NCI-H2029 (cell line): ENCODE measurements around the gene TRPC3.

ENCODE experiments used
- DNase-seq: peaks from one replicate; lab custom pipeline; 2025; lab: John Stamatoyannopoulos, UW

TRPC3 gene

DNA sequence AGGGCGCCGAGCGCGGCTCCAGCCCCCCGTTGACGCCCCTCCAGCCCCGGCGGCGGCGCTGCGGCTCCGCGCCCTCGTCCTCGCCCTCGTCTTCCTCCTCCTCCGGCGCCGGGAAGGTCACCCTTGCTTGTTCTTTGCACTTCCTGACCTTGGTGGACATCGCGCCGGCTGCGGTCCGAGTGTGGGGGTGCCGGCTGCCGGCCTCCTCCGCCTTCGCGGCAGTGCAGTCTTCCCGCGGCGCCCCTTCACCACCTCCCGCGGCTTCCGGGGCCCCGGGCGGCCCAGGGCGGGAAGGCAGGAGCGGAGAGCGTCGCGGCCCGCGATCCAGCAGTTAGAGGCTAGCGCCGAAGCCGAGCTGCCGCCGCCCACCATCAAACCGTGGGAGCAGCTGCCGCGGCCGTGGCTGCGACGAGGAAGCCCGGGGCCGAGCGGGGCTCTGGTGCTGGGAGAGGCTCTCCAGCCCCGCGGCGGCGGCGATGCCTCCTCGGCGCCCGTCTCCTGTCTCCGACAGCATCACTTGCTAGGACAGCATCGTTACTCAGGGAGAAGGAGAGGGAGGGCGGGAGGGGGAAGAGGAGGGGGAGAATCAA, at the start of gene TRPC3:
Gene TRPC3 (minus strand): TSS at position 540 of the 590 bp plus-strand sequence. CDS start 380 bp downstream, at position 160.
- DNase-seq, result no peak

DNA sequence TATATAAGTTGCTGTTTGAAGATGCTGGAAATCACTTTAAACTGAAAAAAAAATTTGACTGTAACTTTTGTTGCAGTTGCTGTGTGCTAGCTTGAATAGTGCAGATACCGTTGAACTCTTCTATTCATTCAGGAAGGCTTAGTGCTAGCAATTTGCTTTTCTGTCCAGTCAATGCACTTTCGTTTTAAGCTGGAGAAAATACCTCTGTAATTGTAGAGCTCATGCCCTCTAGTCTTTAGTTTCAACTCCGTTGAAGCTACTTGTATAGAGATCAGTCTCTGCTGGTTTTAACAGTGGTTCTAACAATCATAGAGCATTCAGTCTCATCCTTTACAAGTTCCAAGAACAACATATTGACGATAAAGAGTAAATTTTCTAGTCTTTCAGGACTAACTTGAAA, 49.0 kb upstream of the TRPC3 start:
- no peak for DNase-seq

DNA sequence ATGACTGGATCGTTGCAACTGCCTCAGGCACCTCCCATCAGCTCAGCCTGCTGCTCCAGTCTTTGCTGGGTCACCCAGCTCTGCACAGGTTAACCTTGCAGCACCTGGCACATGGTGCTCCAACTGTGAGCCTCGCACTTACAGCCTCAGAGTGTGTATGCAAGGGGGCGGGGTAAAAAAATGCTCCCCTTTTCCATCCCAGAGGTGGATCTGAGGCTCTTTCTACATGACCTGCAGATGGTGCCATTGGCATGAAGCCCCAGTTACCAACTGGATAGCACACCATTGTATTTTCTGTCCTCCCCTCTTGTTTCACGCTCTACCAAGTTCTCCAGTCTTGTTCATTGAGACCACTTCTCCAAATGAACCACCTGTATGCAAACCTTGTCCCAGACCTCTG, 46.2 kb upstream of the TRPC3 start:
- no peak for DNase-seq

DNA sequence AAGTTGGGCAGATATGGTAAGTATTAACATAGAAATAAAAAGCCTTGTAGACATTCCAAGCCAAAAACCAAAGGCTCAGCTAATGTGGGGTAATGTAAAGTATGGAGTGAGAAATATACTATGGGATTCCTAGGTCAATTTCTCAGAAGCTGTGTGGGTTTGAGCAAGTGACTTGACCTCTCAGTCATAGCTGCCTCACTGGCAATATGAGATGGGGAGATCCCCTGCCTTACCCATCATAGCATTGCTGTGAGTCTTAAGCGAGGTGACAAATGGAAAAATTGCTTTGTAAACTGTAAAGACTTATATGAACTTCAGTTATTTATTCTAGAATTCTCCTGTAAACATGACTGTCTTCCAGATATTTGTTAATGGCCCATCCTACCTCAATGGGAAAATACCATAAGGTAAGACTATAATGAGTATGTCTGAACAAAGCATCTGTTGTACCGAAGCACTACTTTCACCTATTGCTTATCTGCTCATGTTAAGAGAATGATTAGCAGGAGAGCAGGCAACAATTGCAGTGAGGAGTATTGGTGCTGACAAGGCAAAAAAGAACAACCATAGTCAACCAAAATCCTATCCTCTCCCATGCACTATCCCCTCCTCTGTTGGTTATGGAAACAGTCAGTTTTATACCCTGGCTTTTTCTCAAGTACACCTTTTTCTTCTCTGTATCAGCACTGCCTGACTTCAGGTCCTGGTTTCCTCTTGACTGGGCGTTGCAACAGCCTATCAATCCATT, 44.1 kb upstream of the TRPC3 start:
- DNase-seq, result no peak

DNA sequence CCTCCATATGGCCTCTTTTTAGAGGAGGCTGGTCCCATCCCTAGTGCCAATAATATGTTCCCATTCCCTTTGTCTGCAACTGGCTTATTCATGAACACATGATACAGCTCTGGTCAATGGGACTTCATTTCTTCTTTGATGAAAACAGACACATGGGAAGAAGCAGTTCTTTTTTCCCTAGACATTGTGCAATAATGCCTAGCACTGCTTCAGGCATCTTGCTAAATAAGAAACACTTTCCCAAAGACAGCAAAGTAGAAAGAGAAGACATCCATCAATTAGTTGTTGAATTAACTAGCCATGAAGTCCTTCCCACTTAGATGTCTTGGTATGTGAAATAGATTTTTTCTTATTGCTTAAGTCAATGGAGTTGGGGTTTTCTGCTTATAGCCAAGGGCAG, 40.1 kb upstream of the TRPC3 start:
- no peak for DNase-seq

DNA sequence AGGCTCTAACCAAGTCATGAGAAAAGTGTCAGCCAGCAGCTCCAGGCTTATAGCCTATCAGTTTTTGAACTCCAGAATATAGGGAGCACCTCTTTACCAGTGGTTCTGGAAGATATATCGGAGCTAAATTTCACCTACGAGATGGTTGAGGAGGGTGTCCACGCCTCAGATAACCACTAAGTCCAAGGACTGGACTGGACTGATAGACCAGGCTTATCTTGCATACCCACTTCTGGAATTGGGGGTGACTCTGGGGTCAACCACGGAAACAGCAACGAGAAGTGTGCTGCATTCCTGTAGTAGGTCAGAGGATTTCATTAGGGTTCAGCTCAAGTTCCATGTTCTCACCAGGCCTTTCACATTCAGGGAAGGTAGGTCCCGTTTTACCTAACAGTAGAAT, 38.6 kb upstream of the TRPC3 start:
- no peak for DNase-seq

DNA sequence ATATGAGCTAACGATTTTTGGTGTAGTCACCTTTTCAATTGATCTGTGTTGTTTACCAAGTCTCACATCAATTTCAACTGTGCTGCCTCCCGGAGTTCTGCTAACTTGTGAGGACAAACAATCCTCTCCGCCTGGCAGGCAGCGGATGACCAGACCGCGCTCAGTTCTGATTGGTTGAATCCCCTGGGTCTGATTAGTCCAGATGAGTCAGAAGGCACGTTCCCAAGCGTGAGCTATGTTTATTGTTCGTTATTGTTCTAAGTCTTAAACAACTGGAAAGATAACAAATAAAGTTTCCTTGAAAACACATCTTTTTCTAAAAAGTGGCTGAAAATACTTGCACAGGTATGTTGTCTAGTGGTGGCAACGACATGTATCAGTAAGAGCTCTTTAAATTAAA, 37.9 kb upstream of the TRPC3 start:
- no peak for DNase-seq

DNA sequence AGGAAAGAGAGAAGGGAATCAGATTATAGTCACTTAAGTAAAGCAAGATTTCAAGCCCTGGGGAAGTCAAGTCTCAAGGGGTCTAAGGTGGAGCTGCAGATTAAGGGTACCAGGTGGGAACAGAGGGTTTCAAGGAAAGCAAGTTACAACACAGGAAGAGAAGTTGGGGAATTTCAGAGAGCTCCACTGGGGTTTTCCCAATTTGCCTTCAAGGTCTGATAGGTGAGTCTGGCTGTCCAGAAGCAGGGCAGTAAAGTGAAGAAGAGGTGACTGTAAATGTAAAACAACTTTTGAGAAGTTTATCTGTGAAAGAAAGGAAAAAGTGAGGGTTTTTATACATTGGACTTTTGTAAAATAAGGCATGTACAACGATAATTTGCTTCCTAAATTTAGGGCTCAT, 37.1 kb upstream of the TRPC3 start:
- no peak for DNase-seq

DNA sequence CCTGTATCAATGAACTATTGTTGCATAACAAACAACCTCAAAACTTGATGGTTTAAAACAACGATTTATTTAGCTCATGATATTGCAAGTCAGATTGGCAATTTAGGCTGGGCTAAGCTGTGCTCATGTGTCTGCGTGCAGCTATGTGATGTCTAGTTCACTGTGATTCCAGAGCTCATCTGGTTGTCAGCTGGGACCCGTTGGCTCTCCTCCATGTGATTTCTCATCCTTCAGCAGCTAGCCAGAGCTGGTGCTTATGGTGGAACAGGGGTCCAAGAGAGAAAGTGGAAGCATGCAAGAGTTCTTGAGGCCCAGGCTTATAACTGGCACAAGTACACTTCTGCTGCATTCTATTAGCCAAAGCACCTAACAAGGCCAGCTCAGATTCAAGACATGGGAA, 28.8 kb upstream of the TRPC3 start:
- DNase-seq, result no peak

DNA sequence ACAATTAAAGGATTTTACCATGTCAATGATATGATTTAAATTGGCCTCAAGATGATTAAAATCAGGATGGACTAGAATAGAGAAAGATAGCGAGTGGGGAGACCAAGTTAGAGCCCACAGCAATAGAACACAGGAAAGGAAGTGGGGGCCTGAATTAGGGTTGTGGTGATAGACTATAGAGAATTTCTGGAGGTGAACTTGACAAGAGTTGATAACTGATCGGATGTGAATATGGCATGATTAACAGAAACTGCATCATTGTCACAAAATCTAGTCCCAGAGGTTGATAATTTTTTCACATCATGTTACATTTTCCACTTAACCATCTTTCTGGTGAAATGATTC, 26.3 kb upstream of the TRPC3 start:
- DNase-seq, result no peak

DNA sequence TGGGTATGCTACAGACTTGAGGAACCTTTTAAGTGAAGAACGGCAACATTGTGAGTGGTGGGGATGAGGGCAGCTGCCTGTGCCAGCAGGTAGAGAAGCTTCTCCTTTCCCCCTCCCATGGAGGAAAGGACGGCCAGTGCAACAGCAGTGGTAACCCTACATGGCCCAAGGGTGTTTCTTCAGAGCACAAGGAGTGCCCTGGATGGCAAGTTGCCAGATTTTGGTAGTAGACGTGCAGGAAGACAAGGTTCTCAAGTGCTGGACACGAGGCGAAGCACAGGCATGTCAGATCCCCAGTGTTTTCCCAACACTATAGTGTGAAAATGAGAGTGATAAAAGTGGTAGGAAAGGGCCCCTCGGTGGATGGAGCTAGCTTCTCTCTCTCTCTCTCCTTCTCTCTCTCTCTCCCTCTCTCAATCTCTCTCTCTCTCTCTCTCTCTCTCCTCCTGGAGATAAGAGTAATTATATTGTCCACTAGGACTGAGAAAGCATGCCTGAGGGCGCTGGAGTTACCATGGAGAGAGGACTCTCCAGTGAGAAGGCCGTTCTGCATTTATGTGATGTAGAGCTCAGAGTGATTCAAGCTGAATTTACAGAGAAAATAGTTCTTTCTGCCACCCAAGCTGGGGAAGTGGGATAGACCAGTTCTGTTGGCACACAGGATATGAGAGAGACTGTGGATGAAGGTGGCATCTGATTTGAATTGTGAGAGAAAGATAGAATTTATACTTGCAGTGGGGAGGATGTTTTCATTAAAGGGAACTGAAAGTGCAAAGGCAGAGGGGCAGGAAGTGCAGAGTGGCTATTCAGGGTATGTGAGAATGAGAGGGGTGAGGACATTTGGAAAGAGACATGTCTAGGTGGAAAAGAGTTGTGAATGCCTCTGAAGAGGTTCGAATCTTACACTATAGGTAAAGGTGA, 25.7 kb upstream of the TRPC3 start:
- no peak for DNase-seq

DNA sequence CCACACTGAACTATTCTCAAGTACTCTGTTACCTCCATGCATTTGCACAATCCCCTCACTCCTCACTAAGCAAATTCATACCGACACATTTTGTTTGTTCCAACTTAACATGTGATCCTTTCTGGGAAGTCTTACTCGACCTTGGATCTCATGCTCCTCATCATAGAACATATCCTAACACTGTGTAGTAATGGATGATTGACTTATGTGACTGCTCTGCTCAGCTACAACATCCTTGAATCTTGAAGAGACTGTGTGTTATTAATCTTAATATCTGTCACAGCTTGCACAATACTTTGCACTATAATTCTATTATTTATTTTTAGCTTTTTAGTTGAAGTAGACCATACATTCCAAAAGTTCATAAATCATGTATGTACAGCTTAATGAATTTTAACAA, 23.9 kb upstream of the TRPC3 start:
- DNase-seq, result no peak

DNA sequence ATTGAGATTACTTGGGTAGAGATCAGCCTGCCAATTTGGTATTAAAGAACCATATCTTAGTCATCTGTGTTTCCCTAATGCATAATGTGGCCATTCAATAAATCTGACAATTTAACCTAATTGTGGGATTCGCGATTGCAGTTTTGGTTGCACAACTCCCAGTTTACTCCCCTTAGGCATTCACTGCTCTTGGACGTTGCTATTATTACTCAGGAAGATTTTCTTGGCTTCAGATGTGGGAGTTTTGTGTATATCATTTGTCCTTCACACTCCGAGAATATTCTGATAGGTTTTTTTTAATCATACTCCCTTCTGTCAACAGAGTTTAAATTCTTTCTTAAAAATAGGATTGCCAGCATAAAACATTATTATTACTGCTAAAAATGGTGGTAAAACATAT, 22.0 kb upstream of the TRPC3 start:
- DNase-seq, result no peak

DNA sequence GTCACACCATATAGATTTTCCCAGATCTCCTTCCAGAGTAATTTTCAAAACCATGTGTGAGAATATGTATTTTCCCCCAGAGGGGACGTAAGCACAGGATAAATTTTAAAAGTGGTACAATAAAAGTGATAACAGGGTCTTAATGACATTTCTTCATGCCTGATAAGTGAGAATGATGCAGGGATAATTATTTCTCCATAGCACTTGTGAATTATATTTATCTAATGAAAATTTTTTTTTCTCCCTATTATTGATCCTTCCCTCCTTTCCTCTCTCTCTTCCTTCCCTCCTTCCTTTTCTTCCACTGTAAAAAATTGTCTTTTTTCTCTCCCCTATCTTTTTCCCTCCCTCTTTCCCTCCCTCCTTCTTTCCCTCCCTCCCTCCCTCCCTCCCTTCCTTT, 17.0 kb upstream of the TRPC3 start:
- no peak for DNase-seq

DNA sequence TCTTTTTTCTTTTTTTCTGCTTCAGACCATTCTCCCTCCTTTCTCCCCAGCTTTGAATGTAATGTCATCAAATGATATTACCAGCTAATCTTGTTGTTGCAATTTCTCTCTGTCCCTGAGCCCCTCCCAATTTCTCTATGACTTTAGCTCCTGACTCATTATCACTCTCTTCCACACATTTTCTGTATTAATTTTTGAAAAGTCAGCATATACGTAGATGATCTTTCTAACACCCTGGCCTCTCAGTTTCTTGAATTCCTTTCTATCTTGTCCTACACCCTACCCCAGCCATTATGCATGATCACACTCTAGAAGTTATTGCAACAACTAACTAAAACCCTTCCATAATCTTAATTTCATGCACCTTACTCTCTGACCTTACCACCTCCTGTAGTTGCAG, 13.1 kb upstream of the TRPC3 start:
- no peak for DNase-seq

DNA sequence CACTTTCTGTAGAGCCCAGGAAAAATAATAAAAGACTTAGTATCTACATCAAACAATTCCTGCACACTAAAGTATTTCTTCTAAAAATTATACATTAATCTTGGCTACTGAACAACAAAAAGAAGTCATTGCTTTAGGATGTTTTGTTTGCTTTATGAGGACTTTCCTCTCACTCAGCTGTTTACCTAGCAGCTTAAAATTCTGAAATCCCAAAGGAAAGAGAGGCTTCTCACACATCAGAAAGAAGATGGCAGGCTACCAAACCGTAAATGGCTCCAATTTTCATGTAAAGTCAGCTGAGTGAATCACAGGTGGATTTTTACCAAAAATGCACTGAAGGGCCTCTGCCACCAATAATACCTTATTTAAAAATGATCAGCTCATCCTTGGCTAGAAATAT, 9.0 kb upstream of the TRPC3 start:
- DNase-seq, result no peak

DNA sequence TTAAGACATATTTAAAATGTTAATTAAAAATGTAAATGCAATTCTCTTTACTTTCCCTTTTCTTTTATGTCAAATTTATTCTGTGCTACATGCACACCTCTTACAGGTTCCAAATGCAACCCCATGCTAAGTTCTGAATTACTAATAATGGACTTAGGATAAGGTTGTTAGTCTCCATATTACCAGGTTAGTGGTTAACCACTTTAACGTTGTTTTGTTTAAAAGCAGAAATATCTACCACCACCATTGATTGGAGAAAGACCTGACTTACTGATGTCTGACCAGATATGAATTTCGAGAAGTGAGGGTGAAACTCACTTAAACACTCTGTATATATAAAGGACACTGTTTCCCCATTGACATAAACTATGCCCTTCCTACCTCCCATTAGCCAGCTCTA, 6.9 kb upstream of the TRPC3 start:
- no peak for DNase-seq

DNA sequence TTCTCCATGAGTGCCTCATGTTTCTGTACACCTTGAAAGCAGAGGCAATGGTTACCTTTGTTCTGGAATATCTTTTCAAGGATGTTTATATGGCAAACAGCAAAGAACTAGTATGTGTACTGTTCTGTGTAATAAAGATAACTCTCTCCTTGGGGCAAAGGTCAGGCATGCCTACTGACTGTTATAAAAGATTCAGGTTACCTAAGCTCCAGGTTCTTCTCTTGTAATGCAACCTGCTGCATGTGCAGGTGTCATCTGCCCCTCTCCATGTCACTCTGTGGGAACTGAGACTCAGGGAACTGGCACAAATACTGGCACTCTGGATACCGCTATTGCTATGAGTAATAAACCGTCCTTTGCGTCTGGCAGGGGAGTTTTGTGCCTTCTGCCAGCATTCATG, 5.4 kb upstream of the TRPC3 start:
- no peak for DNase-seq

DNA sequence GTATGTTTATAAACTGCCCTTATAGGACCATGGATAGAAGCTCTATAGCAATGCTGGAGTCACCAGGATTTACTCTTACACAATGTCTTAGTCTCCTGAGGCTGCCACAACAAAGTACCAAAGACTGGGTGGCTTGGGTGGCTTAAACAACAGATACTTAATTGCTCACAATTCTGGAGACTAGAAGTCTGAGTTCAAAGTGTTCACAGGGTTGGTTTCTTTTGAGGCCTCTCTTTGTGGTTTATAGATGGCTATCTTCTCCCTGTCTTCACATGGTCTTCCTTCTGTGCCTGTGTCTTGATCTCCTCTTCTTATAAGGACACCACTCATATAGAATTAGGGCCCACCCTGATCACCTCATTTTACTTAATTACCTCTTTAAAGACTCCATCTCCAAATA, 2.0 kb upstream of the TRPC3 start:
- no peak for DNase-seq

DNA sequence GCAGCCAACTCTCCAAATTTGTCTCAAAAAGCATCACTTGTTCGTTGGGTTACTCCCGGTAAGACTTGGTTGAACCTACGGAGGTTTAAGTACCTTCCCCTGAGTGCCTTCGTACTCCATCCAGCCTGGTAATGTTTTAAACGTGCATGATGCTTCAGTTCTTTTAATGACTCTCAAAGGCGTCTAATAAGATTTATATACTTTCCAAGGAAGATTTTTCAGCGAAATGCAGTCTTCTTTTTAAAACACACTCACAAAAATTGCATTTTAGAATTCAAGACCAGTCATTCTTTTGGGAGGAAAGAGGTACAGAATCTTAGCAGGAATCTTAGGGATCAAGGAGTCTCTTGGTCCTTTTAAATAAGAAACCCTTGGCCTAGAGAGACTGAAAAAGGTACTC, 430 bp upstream of the TRPC3 start:
- DNase-seq, result no peak

DNA sequence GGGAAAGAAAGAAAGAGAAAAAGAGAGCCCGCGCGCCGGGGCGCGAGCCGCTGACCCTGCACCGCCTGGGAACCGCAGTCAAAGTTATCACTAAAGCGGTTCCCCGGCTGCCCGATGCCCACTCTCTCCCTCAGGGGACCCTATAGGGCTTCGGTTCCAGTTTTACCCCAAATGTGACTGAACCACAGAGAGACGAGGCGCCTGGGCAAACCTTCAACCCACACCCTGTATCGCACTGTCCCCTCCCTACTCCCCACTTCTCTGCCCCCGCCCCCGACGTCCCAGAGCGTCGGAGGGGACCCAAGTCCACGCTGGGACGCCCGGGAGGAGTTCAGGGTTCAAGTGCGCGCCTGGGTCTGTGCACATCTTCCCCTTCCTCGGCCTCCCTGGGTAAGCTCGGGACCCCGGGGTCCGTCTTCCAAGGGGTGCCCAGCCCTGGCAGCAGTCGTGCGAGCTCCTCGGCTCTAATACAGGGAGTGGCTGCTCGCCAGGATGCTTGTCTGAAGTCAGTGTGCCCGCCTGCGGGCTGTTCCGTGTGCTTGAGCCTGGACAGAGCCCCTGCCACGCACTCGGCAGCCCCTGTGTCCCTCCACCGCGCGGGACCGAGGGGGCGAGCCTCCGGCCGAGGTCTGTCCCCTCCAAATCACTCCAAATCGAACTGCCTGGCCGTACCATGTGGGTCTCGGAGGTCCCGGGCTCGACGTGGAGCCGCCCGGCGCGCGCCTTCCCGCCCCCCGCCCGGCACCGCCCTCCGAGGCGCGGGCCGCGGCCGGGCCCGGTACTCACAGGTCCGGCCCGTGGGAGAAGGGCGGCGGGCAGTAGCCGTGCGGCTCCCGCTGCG, 960 bp downstream of the TRPC3 start:
- no peak for DNase-seq

DNA sequence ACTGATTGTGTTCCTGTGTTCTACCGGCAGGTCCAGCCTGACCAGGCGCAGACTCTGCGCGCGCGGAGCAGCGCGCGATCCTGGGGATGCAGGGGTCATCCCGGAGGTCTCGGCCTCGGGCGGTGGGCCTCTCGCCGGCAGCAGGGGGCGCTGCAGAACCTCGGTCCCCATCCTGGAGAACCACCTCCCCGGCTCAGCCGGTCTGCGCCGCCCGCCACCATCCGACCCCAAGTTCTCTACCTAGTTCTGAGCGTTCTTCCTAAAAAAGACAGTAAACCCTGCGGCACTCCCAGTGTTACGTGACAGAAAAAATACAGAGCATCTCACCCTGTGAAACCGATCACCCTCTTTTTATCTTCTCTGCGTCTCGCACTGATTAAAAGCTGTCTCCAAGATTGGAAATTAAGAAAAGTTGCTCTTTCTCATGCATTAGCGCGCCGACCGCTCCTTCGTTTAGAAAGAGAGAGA, 1.6 kb downstream of the TRPC3 start:
- no peak for DNase-seq
